ENCODE measurements around the gene ARIH1.

DNA sequence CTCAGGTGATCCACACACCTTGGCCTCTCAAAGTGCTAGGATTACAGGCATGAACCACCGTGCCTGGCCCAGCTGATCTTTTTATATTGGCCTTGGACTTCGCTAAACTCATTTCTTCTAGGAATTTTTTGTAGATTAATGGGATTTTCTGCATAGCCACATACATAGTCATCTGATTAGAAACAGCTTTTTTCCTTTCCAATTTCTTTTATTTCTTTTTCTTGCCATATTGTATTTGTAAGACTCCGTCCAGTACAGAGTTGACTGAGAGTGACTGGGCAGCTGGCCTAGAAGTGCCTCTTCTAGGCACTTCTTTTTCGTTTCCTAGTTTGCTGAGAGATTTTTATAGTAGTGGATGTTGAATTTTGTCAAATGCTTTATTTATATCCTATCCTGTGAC is 37.4 kb downstream of the ARIH1 start:
- TF ChIP-seq BHLHE40 (IDR thresholded peaks at IDR 0.05; ENCODE audit: low read depth, low read length) (no peak), POLR2A (IDR thresholded peaks at IDR 0.05; ENCODE audit: low read depth, low read length) (no peak), MAFK (IDR thresholded peaks at IDR 0.05; ENCODE audit: low read depth, low read length) (no peak), CEBPB (IDR thresholded peaks at IDR 0.05; ENCODE audit: low read depth, low read length) (no peak), SMC3 (IDR thresholded peaks at IDR 0.05; ENCODE audit: low read depth, low read length) (no peak), RCOR1 (IDR thresholded peaks at IDR 0.05; ENCODE audit: insufficient replicate concordance, low read length) (no peak), RAD21 (IDR thresholded peaks at IDR 0.05; ENCODE audit: low read length) (no peak), FOS (IDR thresholded peaks at IDR 0.05; ENCODE audit: low read depth, low read length) (no peak)
- TF ChIP-seq, protein P1, sequence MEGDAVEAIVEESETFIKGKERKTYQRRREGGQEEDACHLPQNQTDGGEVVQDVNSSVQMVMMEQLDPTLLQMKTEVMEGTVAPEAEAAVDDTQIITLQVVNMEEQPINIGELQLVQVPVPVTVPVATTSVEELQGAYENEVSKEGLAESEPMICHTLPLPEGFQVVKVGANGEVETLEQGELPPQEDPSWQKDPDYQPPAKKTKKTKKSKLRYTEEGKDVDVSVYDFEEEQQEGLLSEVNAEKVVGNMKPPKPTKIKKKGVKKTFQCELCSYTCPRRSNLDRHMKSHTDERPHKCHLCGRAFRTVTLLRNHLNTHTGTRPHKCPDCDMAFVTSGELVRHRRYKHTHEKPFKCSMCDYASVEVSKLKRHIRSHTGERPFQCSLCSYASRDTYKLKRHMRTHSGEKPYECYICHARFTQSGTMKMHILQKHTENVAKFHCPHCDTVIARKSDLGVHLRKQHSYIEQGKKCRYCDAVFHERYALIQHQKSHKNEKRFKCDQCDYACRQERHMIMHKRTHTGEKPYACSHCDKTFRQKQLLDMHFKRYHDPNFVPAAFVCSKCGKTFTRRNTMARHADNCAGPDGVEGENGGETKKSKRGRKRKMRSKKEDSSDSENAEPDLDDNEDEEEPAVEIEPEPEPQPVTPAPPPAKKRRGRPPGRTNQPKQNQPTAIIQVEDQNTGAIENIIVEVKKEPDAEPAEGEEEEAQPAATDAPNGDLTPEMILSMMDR (conservative IDR thresholded peaks at IDR 0.05; ENCODE audit: low read depth, low read length): no peak
- TF ChIP-seq, protein P2, sequence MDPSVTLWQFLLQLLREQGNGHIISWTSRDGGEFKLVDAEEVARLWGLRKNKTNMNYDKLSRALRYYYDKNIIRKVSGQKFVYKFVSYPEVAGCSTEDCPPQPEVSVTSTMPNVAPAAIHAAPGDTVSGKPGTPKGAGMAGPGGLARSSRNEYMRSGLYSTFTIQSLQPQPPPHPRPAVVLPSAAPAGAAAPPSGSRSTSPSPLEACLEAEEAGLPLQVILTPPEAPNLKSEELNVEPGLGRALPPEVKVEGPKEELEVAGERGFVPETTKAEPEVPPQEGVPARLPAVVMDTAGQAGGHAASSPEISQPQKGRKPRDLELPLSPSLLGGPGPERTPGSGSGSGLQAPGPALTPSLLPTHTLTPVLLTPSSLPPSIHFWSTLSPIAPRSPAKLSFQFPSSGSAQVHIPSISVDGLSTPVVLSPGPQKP (IDR thresholded peaks at IDR 0.05; ENCODE audit: borderline replicate concordance, low read depth, low read length): no peak
- TF ChIP-seq, protein P3, sequence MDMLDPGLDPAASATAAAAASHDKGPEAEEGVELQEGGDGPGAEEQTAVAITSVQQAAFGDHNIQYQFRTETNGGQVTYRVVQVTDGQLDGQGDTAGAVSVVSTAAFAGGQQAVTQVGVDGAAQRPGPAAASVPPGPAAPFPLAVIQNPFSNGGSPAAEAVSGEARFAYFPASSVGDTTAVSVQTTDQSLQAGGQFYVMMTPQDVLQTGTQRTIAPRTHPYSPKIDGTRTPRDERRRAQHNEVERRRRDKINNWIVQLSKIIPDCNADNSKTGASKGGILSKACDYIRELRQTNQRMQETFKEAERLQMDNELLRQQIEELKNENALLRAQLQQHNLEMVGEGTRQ (IDR thresholded peaks at IDR 0.05; ENCODE audit: low read depth, low read length): no peak

All from IMR-90 (cell line).